Ectodermal cell (in vitro differentiated cells): ENCODE measurements around the gene MUC4.

Experiments
- H3K27ac ChIP-seq: 2 replicates; pipeline ENCODE4 v1.7.0; 2013; ENCODE audit warnings: mild to moderate bottlenecking, low read depth, low read length; ENCODE audit not compliant: insufficient read depth, poor library complexity, severe bottlenecking
- H3K27me3 ChIP-seq: 2 replicates; pipeline ENCODE4 v1.7.0; 2013; ENCODE audit warnings: mild to moderate bottlenecking, low read length; ENCODE audit not compliant: insufficient read depth, control insufficient read depth, poor library complexity, severe bottlenecking
- H3K36me3 ChIP-seq: one replicate; pipeline ENCODE4 v1.7.0; 2013; ENCODE audit warnings: low read length; ENCODE audit not compliant: control insufficient read depth, insufficient read depth
- H3K4me1 ChIP-seq: one replicate; pipeline ENCODE4 v1.7.0; 2013; ENCODE audit warnings: low read length; ENCODE audit not compliant: control insufficient read depth, insufficient read depth
- H3K4me3 ChIP-seq: 2 replicates; pipeline ENCODE4 v1.7.0; 2013; ENCODE audit warnings: low read depth, low read length, control low read depth; ENCODE audit not compliant: insufficient read depth
- H3K9me3 ChIP-seq: 2 replicates; pipeline ENCODE4 v1.7.0; 2013; ENCODE audit warnings: mild to moderate bottlenecking, low read length, moderate library complexity; ENCODE audit not compliant: control insufficient read depth
- WGBS, 2 experiments: methylation state at CpG; one replicate each; pipeline ENCODE4 v1.1.7; 2013; ENCODE audit warnings: missing lambda C conversion rate in 2 of 2; 5-methylcytosine and 5-hydroxymethylcytosine counted together

MUC4 gene

GRCh38 chr3:195762611-195763010 is 49.1 kb downstream of the MUC4 start:
- Histone ChIP-seq H3K9me3 (no peaks in the 10 kb centered on the region), H3K4me1 (no peaks in the 10 kb centered on the region), H3K4me3 (no peak overlapping the region), H3K27me3 (peaks cover 6% of the 10 kb centered on the region), H3K27ac (no peak overlapping the region), H3K36me3 (no peaks in the 10 kb centered on the region)
- 93% methylated on average over 43 of the region's 43 CpGs for WGBS, 2 experiments

GRCh38 chr3:195762249-195762585 is 49.5 kb downstream of the MUC4 start:
- Histone ChIP-seq H3K27me3 (peaks cover 6% of the 10 kb centered on the region), H3K4me1 (no peaks in the 10 kb centered on the region)
- 89 to 93% methylated on average over 36 of the region's 36 CpGs for WGBS, 2 experiments

GRCh38 chr3:195761567-195762248 is 50.0 kb downstream of the MUC4 start:
- peaks cover 6% of the 10 kb centered on the region for H3K27me3 ChIP-seq
- no peaks in the 10 kb centered on the region for H3K4me1 ChIP-seq
- H3K4me3 ChIP-seq, result no peak overlapping the region
- 84% methylated on average over 52 of the region's 52 CpGs for WGBS, 2 experiments
- no peak overlapping the region for H3K27ac ChIP-seq
- H3K9me3 ChIP-seq, result no peaks in the 10 kb centered on the region
- no peaks in the 10 kb centered on the region for H3K36me3 ChIP-seq

More at GRCh38 chr3:195762249-195762585, 49.5 kb downstream of the MUC4 start:
- Histone ChIP-seq H3K4me3 (no peak overlapping the region), H3K27ac (no peak overlapping the region), H3K9me3 (no peaks in the 10 kb centered on the region), H3K36me3 (no peaks in the 10 kb centered on the region)

- no peaks in the 10 kb centered on the region for H3K4me1 ChIP-seq
- H3K9me3 ChIP-seq, result no peaks in the 10 kb centered on the region
- H3K36me3 ChIP-seq, result no peaks in the 10 kb centered on the region
- no peak overlapping the region for H3K27ac ChIP-seq
- H3K27me3 ChIP-seq, result peaks cover 6% of the 10 kb centered on the region
- WGBS, 2 experiments, result 91 to 93% methylated on average over 10 of the region's 10 CpGs
- no peak overlapping the region for H3K4me3 ChIP-seq
Observed at GRCh38 chr3:195761123-195761566, 50.6 kb downstream of the MUC4 start.

GRCh38 chr3:195760345-195761122 is 51.2 kb downstream of the MUC4 start:
- Histone ChIP-seq H3K27ac (no peak overlapping the region), H3K36me3 (no peaks in the 10 kb centered on the region), H3K4me1 (no peaks in the 10 kb centered on the region), H3K9me3 (no peaks in the 10 kb centered on the region), H3K27me3 (peaks cover 6% of the 10 kb centered on the region), H3K4me3 (no peak overlapping the region)
- 90 to 93% methylated on average over 24 of the region's 24 CpGs for WGBS, 2 experiments

- no peak overlapping the region for H3K4me3 ChIP-seq
- peaks cover 6% of the 10 kb centered on the region for H3K27me3 ChIP-seq
- H3K36me3 ChIP-seq, result no peaks in the 10 kb centered on the region
- no peaks in the 10 kb centered on the region for H3K9me3 ChIP-seq
- H3K4me1 ChIP-seq, result no peaks in the 10 kb centered on the region
- WGBS, 2 experiments, result 89 to 90% methylated on average over 19 of the region's 19 CpGs
- no peak overlapping the region for H3K27ac ChIP-seq
Observed at GRCh38 chr3:195758721-195759353, 52.9 kb downstream of the MUC4 start.

- H3K4me1 ChIP-seq, result no peaks in the 10 kb centered on the region
- no peaks in the 10 kb centered on the region for H3K9me3 ChIP-seq
- no peak overlapping the region for H3K27ac ChIP-seq
Observed at GRCh38 chr3:195757827-195758226, 53.9 kb downstream of the MUC4 start.

GRCh38 chr3:195757438-195757770 is 54.3 kb downstream of the MUC4 start:
- Histone ChIP-seq H3K27ac (no peak overlapping the region), H3K27me3 (peaks cover 6% of the 10 kb centered on the region), H3K9me3 (no peaks in the 10 kb centered on the region), H3K4me1 (no peaks in the 10 kb centered on the region), H3K36me3 (no peaks in the 10 kb centered on the region), H3K4me3 (no peak overlapping the region)
- 85 to 87% methylated on average over 8 of the region's 8 CpGs for WGBS, 2 experiments

More at GRCh38 chr3:195757827-195758226, 53.9 kb downstream of the MUC4 start:
- H3K27me3 ChIP-seq, result peaks cover 6% of the 10 kb centered on the region
- WGBS, 2 experiments, result 84 to 86% methylated on average over 10 of the region's 10 CpGs
- no peak overlapping the region for H3K4me3 ChIP-seq
- no peaks in the 10 kb centered on the region for H3K36me3 ChIP-seq

- Histone ChIP-seq H3K27me3 (no peaks in the 10 kb centered on the region), H3K4me3 (no peak overlapping the region)
- WGBS, 2 experiments, result 85 to 92% methylated on average over 10 to 14 of the region's 16 CpGs
Observed at GRCh38 chr3:195755791-195756676, 55.7 kb downstream of the MUC4 start.

More at GRCh38 chr3:195755791-195756676, 55.7 kb downstream of the MUC4 start:
- no peaks in the 10 kb centered on the region for H3K36me3 ChIP-seq
- H3K9me3 ChIP-seq, result no peaks in the 10 kb centered on the region
- H3K27ac ChIP-seq, result no peak overlapping the region
- H3K4me1 ChIP-seq, result no peaks in the 10 kb centered on the region
